ENCODE results near the gene OGFRL1. TPM values are rescaled to one million over a fixed set of nuclear protein-coding genes. Genes with fewer than 3 reads are reported as not detected.
A peak's percentile ranks its signal among the peaks of the same experiment; 100 is the strongest.

OGFRL1 gene
- total RNA-seq, 2 donors from 2014 or later, result 26.9 to 30.5 TPM

GRCh38 chr6:71287038-71287437 lies 1.6 kb upstream of the OGFRL1 start:
- TF ChIP-seq, protein P1, sequence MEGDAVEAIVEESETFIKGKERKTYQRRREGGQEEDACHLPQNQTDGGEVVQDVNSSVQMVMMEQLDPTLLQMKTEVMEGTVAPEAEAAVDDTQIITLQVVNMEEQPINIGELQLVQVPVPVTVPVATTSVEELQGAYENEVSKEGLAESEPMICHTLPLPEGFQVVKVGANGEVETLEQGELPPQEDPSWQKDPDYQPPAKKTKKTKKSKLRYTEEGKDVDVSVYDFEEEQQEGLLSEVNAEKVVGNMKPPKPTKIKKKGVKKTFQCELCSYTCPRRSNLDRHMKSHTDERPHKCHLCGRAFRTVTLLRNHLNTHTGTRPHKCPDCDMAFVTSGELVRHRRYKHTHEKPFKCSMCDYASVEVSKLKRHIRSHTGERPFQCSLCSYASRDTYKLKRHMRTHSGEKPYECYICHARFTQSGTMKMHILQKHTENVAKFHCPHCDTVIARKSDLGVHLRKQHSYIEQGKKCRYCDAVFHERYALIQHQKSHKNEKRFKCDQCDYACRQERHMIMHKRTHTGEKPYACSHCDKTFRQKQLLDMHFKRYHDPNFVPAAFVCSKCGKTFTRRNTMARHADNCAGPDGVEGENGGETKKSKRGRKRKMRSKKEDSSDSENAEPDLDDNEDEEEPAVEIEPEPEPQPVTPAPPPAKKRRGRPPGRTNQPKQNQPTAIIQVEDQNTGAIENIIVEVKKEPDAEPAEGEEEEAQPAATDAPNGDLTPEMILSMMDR (IDR thresholded peaks at IDR 0.05), result no peak
- DNase-seq (ENCODE audit: low spot score) (no peak), ATAC-seq (ENCODE audit: insufficient number of reproducible peaks, low FRiP score, low read depth) (no peak)
- no peaks in the 10 kb centered on the region for H3K36me3 ChIP-seq
- peaks cover 3 to 31% of the 10 kb centered on the region in 2 donors for H3K4me1 ChIP-seq (ENCODE audit: control insufficient read depth in 1 of 2, low read depth in 2 of 2)
- no peaks in the 10 kb centered on the region for H3K9me3 ChIP-seq
- no peak overlapping the region for H3K4me3 ChIP-seq
- H3K27ac ChIP-seq, result peak overlapping the region; percentile 84 to 93
- H3K27me3 ChIP-seq (replicated peaks; ENCODE audit: insufficient read depth), result no peaks in the 10 kb centered on the region

GRCh38 chr6:71287926-71288227 lies 734 bp upstream of the OGFRL1 start:
- Histone ChIP-seq H3K4me1 (ENCODE audit: control insufficient read depth in 1 of 2, low read depth in 2 of 2) (peaks cover 3 to 33% of the 10 kb centered on the region in 2 donors), H3K4me3 (peak overlapping the region; percentile 83), H3K27me3 (replicated peaks; ENCODE audit: insufficient read depth) (no peaks in the 10 kb centered on the region), H3K36me3 (no peaks in the 10 kb centered on the region), H3K9me3 (no peaks in the 10 kb centered on the region), H3K27ac (peak overlapping the region; percentile 84 to 93)
- ATAC-seq (ENCODE audit: insufficient number of reproducible peaks, low FRiP score, low read depth) (no peak), DNase-seq (ENCODE audit: low spot score) (no peak)
- TF ChIP-seq, protein P1 (IDR thresholded peaks at IDR 0.05), result no peak

DNA sequence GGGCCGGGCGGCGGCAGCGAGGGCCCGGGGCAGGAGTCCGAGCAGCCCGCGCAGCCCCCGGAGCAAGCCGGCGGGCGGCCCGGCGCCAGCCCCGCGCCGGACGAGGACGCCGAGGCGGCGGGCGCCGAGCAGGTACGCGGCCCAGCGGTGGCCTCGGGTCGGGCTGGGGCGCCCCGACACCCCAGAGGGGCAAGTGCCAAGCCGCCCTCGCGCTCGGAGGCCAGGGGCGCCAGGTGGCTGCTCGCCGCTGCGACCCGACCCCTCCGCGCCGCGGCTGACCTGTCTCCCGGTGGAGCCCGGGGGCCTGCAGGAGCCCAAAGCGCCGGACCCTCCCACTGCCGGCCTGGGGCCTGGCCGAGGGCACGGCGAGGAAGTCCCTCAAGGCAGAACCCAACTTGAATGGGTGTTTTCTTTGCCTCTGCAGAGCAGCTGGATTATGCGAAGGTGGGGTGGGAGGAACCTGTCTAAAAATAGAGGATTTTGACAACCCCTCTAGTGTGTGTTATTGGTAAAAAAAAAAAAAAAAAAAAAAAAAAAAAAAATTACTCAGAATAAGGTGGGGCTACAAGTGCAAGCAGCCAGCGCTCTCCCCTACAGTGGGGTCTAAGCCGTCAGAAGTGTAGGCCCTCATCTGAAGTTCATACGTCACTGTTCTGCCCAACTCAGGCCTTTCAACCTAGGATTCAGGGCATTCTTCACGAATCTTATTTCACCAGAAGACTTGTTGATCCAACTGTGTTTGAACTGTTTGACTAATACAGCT lies 609 bp downstream of the OGFRL1 start:
- TF ChIP-seq, protein P1 (IDR thresholded peaks at IDR 0.05), result no peak
- peak; percentile 19 for ATAC-seq (ENCODE audit: insufficient number of reproducible peaks, low FRiP score, low read depth)
- DNase-seq (ENCODE audit: low spot score), result no peak

GRCh38 chr6:71289802-71290175 lies 1.2 kb downstream of the OGFRL1 start:
- H3K36me3 ChIP-seq, result no peaks in the 10 kb centered on the region
- ATAC-seq (ENCODE audit: insufficient number of reproducible peaks, low FRiP score, low read depth) (no peak), DNase-seq (ENCODE audit: low spot score) (no peak)
- H3K27ac ChIP-seq, result no peak overlapping the region
- H3K4me1 ChIP-seq (ENCODE audit: control insufficient read depth in 1 of 2, low read depth in 2 of 2), result peaks cover 9 to 42% of the 10 kb centered on the region in 2 donors
- H3K9me3 ChIP-seq, result no peaks in the 10 kb centered on the region
- H3K4me3 ChIP-seq, result peak overlapping the region; percentile 83
- no peaks in the 10 kb centered on the region for H3K27me3 ChIP-seq (replicated peaks; ENCODE audit: insufficient read depth)
- TF ChIP-seq, protein P1 (IDR thresholded peaks at IDR 0.05), result no peak

More for the DNA sequence above, 609 bp downstream of the OGFRL1 start:
- Histone ChIP-seq H3K36me3 (no peaks in the 10 kb centered on the region), H3K27me3 (replicated peaks; ENCODE audit: insufficient read depth) (no peaks in the 10 kb centered on the region), H3K27ac (peak overlapping the region; percentile 72 to 84), H3K9me3 (no peaks in the 10 kb centered on the region), H3K4me3 (peak overlapping the region; percentile 83), H3K4me1 (ENCODE audit: control insufficient read depth in 1 of 2, low read depth in 2 of 2) (peaks cover 5 to 38% of the 10 kb centered on the region in 2 donors)

DNA sequence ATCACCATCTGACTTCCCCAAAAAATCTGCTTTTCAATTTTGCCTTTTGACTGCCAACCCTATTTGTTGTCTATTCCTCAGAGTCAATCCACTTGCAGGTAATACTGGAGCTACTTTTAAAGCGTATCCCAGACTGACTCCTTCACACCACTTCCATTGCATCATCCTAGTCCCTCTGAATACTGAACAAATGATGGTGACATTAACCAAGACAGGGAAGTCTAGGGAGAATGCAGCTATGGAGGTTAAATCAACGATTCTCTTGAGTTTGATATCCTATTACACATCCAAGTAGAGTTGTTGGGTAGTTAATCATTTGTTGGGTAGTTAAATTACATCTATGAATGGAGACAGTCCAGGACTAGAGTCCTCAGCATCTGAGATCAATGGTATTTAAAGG lies 2.0 kb downstream of the OGFRL1 start:
- Histone ChIP-seq H3K36me3 (no peaks in the 10 kb centered on the region), H3K27ac (no peak overlapping the region), H3K9me3 (no peaks in the 10 kb centered on the region), H3K27me3 (replicated peaks; ENCODE audit: insufficient read depth) (no peaks in the 10 kb centered on the region), H3K4me1 (ENCODE audit: control insufficient read depth in 1 of 2, low read depth in 2 of 2) (peaks cover 9 to 46% of the 10 kb centered on the region in 2 donors), H3K4me3 (peak overlapping the region; percentile 83)
- DNase-seq (ENCODE audit: low spot score) (no peak), ATAC-seq (ENCODE audit: insufficient number of reproducible peaks, low FRiP score, low read depth) (no peak)
- TF ChIP-seq, protein P1 (IDR thresholded peaks at IDR 0.05), result no peak
